GM18867 (cell line): ENCODE measurements around the gene PDE2A.

Experiments used
- ATAC-seq: cut with Tn5 transposase; IDR thresholded peaks from one replicate; pipeline ENCODE4 v1.9.1; 2021; ENCODE audit warnings: mild to moderate bottlenecking, moderate library complexity; ENCODE audit not compliant: unreplicated experiment

Gene PDE2A

DNA sequence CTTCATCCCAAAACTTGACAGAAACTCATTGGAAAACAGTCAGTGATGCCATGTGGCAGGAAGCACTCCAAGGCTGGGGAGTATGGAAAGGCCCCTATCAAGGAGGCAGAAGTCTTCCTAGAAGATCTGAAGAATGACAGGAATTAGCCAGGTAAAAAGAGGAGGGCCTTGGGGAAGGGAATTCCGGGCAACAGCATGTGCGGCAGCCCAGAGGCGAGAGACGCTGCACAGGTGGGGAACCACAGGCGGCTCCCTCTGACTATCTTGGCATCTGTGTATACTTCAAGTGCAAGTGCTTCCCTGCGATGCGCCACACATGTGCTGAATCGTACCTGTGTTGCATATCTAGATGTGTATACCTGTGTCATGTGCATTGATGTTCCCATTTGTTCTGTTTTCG lies 12.7 kb downstream of the PDE2A start:
- ATAC-seq, result no peak

DNA sequence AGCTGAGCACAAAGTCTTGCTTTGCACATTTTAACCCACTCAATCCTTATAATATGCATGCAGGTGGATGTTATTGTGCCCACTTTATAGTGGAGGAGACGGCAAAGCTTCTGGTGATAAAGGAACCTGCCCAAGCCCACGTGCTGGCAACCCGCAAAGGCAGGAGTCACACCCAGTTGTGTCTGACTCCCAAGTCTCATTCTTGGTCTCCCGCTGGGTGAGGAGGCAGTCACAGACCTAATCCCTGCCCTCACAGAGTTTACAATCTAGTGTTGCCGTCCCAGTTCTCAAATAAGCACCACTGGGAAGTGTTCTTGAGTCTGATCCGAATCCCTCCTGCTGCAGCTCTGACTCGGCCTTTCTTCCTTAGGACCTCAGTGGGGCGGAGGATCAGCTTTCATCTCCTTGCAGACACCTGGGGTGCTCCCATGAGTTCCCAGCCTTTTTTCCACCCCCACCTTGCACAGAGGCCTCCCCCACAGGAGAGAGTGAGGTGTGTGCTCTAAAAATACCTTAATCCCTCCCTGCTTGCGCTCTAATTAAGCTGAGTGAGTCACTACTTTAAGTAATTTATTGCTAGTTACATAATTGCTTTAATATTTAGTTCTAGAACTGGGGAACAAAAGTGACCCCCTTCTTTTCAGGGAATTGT lies 15.1 kb downstream of the PDE2A start:
- ATAC-seq, result no peak

DNA sequence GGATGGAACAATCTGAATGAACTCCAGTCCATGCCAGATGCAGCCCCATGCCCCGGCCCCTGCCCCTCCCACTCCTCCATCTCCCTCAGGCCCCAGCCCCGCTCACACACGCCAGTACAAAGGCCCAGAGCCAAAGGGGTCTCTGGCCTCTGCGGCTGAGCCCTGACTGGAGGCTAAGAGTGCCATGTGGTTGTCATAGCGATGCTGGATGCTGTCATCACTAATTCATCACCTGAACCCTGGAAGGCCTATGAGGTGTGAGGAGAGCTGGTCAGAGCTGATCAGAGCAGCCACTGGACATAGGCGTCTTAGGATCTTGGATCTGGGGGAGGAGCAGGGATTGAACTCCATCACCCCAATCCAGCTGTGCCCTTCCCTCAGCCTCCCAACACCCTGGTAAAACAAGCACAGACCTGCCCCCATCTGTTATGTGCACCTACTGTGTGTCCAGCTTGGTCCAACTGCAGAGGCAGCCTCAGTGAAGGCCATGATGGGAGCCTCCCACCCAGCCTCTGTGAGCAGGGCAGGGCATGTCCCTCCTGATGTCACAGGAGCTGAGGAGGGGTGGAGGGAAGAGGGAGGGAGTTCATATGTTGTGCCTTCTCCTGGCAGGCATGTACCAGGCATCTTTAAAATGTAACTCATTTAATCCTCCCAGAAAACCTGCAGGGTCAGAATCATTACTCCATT lies 16.7 kb downstream of the PDE2A start:
- no peak for ATAC-seq

DNA sequence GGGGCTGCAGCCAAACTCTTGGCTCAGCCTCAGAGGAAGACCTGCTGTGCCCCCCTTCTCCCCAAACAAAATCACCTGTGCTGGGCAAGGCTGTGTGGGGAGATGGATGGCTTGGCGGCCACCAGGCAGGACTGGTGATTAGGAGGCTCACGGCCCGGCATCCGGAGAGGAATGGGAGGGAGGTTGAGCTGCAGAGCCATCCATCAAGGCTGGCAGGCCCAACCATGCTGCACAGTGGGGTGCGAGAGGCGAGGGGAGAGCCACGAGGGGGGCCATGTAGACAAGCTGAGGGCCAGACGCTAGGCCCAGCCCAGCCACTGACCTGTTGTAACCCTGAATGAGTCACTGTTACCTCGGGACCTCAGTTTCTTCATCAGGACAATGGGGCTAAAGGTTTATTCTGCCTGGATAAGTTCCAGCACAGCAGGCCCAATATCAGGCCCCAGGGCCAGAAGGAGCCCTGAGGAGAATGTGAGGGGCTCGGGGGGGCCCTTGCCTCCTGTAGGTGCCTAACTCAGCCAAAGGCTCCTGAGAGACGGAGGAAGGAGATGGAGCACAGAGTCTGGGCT lies 18.2 kb downstream of the PDE2A start:
- ATAC-seq, result no peak

DNA sequence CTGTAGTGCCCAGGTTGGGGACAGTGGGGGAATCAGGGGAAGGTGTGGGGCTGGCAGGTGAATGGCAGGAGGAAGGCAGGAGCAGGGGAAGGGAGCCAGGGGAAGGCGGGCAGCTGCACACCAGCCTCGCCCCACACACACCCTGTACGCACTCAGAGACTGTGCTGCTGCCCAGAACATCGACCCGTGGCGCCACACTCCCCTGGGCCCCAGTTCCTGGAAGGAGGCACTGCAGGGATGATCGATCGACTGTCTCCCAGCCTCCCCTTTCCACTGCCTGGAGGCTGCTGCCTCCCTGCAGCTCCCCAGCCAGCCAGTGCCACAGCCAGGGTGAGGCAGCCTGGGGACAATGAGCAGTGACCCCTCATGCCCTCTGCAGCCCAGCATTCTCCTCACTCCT lies 19.2 kb downstream of the PDE2A start:
- no peak for ATAC-seq

DNA sequence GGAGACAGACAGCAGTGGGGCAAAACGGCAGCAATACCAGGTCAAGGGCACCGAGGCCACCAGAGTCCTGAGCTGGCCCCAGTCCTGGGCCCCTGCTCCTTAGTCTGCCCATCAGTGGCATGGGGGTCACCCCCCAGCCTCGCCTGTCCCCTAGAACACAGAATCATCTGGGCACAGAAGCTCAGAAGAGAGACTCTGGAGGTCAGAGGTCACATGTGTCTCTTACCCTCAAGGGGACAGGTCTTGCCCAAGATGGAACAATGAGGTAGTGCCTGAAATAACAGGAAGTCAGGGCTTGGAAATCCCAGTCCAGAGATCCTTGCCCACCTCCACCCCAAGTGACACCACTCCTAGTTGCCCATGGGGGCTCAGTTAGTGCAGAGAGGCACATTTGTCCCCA lies 20.6 kb downstream of the PDE2A start:
- ATAC-seq, result no peak

DNA sequence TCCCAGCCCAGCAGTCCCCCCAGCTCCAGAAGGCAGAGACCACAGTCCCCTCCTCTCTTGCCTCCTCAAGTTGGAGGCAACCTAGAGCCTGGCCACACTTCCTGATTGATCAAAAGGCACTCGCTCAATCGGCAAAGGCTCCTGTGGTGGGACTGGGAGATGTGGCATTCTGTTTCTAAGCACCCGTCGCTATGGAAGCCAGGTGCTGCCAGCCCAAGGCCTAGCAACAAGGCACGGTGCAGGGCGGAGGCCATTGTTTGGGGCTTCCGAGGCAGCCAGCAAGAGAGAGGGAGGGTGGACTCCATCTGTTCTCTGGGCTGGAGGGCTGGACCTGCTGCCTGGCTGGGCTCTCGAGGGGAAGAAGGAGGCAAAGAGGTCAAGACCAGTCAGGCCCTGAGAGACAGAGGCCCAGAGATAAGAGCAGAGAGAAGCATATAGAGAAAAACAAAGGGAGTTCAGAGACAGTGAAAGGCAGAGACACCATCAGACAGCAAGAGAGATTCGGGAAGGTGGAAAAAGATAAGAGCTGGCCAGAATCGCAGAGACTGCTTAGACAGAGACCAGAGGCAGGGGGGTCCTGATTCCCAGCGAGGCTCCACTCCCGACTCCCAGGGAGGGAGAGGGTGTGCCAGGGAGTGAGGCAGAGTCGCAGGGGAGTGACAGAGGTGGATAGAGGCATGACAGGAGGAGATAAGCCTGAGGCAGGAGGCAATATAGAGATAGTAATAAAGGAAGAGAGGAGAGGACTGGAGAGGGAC lies 21.2 kb downstream of the PDE2A start:
- ATAC-seq, result no peak

DNA sequence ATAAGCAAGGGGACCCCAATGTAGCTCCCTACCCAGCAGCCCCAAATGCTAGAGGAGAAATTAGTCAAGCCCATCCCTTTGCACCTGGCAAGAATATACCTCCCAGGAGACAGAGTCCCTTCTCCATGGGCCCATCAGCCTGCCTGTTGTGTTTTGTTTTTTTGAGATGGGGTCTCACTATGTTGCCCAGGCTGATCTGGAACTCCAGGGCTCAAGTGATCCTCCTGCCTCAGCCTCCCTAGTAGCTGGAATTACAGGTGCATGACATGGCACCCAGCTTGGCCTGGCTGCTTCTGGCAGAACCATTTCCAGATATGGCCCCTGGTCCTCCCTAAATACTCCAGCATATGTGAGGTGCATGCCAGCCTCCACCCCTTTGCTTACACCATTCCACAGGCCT lies 22.1 kb downstream of the PDE2A start:
- no peak for ATAC-seq

DNA sequence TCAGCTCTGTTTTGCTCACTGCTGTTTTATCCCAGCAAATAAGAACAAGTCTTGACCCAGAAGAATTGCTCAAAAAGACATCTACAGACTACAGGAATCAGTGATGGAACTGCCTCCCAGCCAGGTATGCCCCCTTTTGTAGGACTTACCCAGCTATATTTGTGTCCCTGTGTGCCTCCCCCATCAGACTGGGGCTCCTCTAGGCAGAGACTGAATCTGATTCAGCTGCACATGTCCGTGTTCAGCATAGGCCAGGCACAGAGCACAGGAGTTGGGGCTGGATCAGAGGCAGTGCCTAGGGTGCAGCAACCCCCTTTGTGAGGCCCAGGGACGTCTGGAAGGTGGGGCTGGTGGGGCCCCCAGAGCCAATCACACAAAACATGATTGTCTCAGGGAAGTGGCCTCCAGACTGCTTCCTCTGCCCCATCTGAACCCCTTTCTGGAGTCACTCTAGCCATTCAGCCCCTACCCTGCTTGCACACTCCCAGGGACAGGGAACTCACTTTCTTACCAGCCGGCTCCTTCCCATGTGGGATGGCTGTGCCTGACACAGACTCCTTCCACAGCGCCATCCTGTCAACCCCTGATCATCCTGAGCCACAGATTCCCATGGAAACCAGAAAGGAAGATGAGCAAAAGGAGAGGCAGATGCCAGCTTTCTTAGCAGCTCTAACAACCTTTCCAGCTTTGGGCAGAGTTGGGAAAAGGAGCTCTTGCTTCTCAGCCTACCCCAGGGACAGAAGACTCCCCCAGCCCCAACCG lies 24.8 kb downstream of the PDE2A start:
- ATAC-seq, result no peak

DNA sequence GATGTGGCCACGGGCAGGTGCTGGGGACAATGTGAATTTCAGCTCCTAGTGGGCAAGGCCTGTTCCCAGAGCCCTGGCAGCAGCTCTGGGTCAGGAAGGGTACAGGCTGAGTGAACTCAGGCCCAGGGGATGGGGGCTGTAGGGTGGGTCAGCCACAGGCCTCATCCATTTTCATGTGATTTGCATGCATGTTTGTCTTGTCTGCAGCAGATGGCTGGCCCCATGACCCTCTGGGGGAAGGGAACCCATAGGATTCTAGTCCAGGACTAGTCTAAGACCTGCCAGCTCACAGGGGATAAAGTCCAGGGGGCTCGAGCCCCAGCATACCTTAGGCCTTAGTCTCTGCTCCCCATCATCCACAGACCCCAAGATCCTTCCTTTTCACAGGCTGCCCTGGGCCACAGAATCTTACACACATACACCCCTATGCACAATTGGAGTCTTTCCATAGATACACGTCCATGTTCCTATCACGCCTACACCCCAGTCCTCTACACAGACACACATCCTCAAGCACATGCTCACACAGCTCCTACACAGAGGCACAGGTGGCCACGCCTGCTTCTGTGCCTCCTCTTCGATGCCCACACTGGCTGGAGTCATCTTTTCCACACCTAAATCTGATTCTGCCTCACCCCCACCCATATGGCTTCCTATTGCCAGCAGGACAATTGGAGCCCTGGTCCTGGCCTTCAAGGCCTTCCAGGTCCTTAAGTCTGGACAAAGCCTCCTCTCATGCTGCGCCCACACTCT lies 25.7 kb downstream of the PDE2A start:
- no peak for ATAC-seq

DNA sequence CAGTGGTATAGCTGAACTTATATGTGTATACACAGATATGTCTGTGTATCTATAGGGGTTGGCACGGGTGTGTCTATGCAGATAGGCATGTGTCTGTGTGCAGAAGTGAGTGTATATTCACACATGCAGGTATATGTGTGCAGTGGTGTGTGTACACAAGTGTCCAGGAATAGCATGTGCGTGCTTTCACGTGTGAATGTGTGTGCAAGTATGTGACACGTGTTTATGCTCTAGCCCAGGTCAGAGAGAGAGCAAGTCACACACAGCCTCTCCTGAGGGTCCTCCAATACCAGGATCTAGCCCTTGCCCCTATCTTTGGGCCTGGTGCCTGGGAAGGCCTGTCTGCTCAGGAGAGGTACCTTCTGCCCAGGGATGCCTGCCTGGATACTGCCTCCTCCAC lies 26.3 kb downstream of the PDE2A start:
- no peak for ATAC-seq

DNA sequence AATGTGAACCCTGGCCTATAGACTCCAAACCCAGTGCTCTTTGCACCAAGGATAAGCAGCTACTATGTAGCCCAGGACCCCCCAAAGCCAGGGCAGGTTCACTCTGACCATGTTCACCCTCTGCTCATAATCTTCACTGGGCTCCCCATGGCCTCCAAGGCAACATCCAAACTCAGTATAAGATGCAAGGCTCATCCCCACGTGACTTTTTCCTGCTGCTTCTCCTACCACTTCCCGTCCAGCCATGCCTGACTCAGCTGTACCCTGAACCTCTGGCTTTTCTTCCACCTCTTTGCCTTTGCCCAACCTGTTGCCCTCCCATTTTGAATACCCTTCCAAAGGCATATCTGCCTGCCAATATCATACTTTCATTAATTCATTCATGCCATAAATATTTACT lies 27.8 kb downstream of the PDE2A start:
- ATAC-seq, result no peak

DNA sequence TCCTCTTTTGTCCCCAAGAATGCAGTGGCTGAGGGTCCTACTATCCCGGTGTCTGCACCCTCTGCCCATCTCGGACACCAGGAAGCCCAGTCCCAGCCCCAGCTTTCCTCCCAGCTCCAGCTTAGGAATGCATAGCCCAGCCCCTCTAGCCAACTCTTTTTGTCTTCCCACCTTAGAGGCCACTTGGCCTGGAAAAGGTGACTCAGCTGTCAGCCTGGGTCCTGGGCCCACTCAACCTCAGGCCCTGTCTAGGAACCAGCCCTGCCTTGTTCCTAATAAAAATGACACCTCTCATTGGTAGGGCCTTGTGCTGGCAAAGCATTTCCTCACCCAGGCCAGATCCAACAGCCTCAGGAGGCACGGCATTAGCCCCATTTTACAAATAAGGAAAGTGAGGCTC lies 28.2 kb downstream of the PDE2A start:
- ATAC-seq, result no peak

DNA sequence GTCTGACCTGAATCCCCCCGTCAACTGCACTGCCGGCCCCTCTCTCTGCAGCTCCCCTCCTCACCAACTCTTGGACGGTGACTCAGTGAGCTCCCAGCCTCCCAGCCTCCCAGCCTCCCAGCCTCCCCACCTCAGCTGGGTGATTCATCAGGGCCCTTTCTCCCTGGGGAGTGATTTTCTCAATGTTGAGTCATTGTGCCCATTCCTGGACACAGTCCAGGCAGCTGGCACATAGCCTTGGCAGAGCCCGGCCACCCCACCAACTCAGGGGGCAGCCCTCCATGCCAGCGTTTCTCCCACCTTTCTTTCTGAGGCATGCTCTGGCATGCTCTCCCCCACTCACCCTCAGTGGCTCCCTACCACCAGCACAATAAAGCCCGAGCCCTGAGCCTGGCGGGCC lies 30.7 kb downstream of the PDE2A start:
- ATAC-seq, result no peak

DNA sequence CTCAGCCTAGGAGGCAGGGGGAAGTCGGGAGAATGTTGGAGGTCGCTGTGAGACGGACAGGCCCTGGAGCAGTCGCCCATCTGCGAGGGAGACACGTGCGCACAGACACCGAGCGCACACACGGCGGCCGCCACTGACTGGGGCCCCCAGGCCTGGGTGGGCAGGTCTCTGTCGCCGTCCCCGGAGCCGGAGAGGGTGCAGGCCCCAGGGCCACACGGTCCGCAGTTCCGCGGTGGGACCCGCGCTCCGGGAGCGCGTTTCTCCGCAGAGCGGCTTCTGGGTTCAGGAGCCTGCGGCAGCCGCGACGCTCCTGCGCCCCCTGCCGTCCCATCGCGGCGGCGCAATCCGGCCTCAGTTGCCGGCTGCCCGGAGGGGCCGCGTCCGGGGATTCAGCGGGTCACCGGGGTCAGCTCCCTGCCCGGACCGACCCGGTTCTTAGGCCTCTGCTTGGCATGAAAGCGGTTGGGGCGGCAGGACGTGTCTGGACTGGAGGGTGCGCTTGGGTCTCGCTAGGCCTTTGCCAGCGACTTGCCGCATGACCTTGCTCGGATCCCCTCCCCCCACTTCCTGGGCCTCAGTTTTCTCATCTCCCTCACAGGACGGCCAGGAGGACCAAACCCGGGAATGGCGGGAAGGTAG lies 31.2 kb downstream of the PDE2A start:
- no peak for ATAC-seq

DNA sequence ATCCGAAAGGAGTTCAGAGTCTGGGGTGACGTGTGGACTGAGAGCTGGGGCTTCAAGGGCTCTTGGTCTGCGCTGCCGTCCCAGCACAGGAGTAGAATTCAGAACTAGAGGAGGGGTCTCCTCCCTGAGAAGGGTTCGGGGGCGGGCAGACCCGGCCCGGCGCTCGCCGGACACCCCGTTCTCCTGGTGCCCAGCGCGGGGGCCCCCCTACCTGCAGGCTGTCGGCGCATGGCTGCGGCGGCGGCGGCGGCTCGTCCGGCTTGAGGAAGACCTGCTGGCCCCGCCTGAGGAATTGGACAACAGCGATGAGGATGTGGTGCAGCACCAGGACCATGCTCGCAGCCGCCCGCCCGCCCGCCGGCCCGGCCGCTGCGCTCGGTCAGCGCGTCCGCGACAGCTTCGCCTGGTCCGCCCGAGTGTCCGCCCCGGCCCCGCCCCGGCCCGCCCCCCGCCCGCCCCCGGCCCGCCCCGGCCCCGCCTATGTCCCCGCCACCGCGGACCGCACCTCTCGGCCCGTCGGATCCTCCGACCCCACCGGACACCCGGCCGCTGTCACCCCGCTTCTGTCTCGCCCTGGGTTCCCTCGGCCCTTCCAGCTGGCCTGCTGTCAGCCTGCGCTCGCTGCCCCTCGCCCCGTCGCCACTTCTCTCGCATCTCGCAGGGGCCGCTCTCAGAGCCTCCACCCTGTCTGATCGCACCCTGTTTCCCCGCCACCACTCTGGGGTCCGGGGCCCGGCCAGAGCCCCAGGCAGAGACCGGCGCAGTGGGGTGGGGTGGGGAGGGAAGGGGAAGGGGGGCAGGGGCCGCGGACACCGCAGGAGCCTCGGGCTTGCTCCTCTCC lies 32.0 kb downstream of the PDE2A start:
- no peak for ATAC-seq

DNA sequence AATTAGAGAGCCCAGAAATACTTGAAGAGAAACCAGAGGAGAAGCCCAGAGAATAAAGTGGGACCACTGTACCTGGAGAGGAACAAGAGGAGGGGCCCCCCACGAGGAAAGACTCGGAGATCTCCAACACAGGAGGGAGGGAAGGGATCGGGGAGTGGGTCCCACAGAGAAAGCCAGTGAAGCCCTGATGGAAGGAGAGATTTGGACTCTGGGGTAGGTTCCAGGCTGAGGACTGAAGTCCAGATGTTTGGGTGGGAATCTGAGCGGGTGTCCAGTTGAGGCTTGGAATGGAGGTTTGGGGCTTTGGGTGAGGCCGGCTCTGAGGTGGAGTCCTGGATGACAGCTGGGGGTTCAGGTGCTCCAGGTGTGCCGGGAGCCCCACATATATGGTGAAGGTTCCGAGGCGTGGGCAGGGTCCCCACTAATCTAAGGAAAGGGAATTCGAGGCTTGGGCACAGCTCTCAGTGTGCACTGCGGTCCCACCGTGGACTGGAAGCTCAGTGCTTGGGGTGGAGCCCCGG lies 32.6 kb downstream of the PDE2A start:
- no peak for ATAC-seq

DNA sequence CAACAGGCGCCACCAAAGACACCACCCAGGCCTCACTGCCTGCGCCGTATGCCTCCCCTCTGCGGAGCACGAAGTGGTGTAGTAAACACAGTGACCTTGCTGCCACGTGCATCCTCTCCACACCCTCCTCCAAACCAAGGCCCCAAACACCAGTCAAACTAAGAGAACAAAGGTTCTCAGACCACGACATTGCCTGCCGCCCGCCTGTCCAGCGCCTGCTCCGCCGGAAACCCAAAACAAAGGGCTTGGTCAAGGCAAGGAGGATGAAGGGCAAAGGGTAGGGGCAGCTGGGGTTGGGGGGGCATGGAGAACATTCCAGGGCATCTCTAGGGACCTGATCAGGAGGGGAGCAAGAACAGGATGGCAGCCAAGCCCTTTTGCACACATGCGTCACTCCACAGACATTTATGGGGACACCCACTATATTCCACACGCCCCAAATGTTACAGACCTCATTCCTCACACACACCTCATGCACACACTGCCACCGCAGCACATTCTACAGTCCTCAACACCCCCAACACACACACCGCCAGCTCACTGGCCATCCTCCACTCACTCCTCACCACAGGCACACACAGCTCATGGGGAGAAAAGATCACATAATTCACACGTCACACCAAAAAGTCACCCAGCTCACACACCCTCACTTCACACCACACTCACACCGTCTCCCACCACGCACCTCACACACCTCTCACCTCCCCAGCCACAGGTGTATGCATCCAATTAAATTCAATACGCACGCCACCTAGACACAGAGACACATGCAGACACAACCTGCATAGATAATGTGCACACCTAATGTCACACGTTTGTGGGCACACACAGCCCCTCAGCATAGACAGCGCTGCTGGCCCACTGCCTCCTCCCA lies 34.5 kb downstream of the PDE2A start:
- ATAC-seq, result no peak
